SK-N-SH treated with all-trans-retinoic acid at 6 μM for 48 hours (cell line): ENCODE measurements around the gene CPEB1.

Experiments
- ATAC-seq: fragments of 200-7000 bp; cut with Tn5 transposase; 3 replicates; pipeline ENCODE4 v1.9.1; 2020; ENCODE audit warnings: mild to moderate bottlenecking, moderate library complexity
- ARNTL ChIP-seq: fragments of 450-650 bp; formaldehyde crosslinking; IDR thresholded peaks from 2 replicates; pipeline ENCODE4 v1.5.0; 2020; ENCODE audit warnings: low read depth, mild to moderate bottlenecking, moderate library complexity, borderline replicate concordance
- BACH2 ChIP-seq: fragments of 250-450 bp; sonication (Bioruptor Pico); IDR thresholded peaks from 2 replicates; pipeline ENCODE4 v1.9.0; 2021; ENCODE audit warnings: mild to moderate bottlenecking, borderline replicate concordance
- CREB5 ChIP-seq: fragments of 250-450 bp; sonication (Bioruptor Pico); IDR thresholded peaks from 2 replicates; pipeline ENCODE4 v1.5.1; 2020; ENCODE audit warnings: low read depth, mild to moderate bottlenecking, moderate library complexity
- CSDC2 ChIP-seq: fragments of 250-450 bp; sonication (Bioruptor Pico); IDR thresholded peaks from 2 replicates; pipeline ENCODE4 v1.5.0; 2020; ENCODE audit warnings: mild to moderate bottlenecking, moderate library complexity
- CSRNP3 ChIP-seq: fragments of 250-450 bp; sonication (Bioruptor Pico); IDR thresholded peaks from 2 replicates; pipeline ENCODE4 v1.5.1; 2021; ENCODE audit warnings: mild to moderate bottlenecking, moderate library complexity
- ISL1 ChIP-seq: fragments of 250-450 bp; sonication (Bioruptor Pico); IDR thresholded peaks from 2 replicates; pipeline ENCODE4 v2.1.2; 2022; ENCODE audit warnings: mild to moderate bottlenecking, moderate library complexity
- OSR1 ChIP-seq: fragments of 250-450 bp; sonication (Bioruptor Pico); IDR thresholded peaks from 2 replicates; pipeline ENCODE4 v1.8.0; 2022; ENCODE audit warnings: moderate library complexity, mild to moderate bottlenecking, inconsistent platforms
- PPARA ChIP-seq: fragments of 250-450 bp; sonication (Bioruptor Pico); IDR thresholded peaks from 2 replicates; pipeline ENCODE4 v1.5.0; 2020; ENCODE audit warnings: mild to moderate bottlenecking, borderline replicate concordance
- RARB ChIP-seq: fragments of 250-450 bp; sonication (Bioruptor Pico); IDR thresholded peaks from 2 replicates; pipeline ENCODE4 v1.8.0; 2021; ENCODE audit warnings: mild to moderate bottlenecking, moderate library complexity
- SNAI2 ChIP-seq: fragments of 250-450 bp; sonication (Bioruptor Pico); IDR thresholded peaks from 2 replicates; pipeline ENCODE4 v1.5.0; 2020; ENCODE audit warnings: mild to moderate bottlenecking, moderate library complexity
- TCF4 ChIP-seq: fragments of 250-450 bp; sonication (Bioruptor Pico); IDR thresholded peaks from 2 replicates; pipeline ENCODE4 v1.8.0; 2021; ENCODE audit warnings: mild to moderate bottlenecking, moderate library complexity, borderline replicate concordance
- TOX ChIP-seq: fragments of 250-450 bp; sonication (Bioruptor Pico); IDR thresholded peaks from 2 replicates; pipeline ENCODE4 v1.8.0; 2021; ENCODE audit warnings: mild to moderate bottlenecking, moderate library complexity, borderline replicate concordance
- TSHZ2 ChIP-seq: fragments of 250-450 bp; sonication (Bioruptor Pico); IDR thresholded peaks from 2 replicates; pipeline ENCODE4 v1.5.0; 2020; ENCODE audit warnings: mild to moderate bottlenecking, moderate library complexity
- ZC3H10 ChIP-seq: fragments of 250-450 bp; sonication (Bioruptor Pico); IDR thresholded peaks from 2 replicates; pipeline ENCODE4 v1.5.1; 2021; ENCODE audit warnings: mild to moderate bottlenecking, moderate library complexity
- ZFP3 ChIP-seq: fragments of 250-450 bp; sonication (Bioruptor Pico); IDR thresholded peaks from 2 replicates; pipeline ENCODE4 v1.5.0; 2020; ENCODE audit warnings: mild to moderate bottlenecking, moderate library complexity
- ZFP30 ChIP-seq: fragments of 450-650 bp; formaldehyde crosslinking; IDR thresholded peaks from 2 replicates; pipeline ENCODE4 v1.5.0; 2022; ENCODE audit warnings: mild to moderate bottlenecking, moderate library complexity
- ZNF565 ChIP-seq: fragments of 450-650 bp; formaldehyde crosslinking; conservative IDR thresholded peaks from 2 replicates; pipeline ENCODE4 v1.5.0; 2020; ENCODE audit warnings: low read depth, mild to moderate bottlenecking, moderate library complexity
- ZNF8 ChIP-seq: fragments of 450-650 bp; formaldehyde crosslinking; IDR thresholded peaks from 2 replicates; pipeline ENCODE4 v1.5.0; 2020; ENCODE audit warnings: mild to moderate bottlenecking, moderate library complexity

CPEB1 gene

GRCh38 chr15:82532991-82533481 is 114.1 kb downstream of the CPEB1 start (continued):
- TF ChIP-seq TSHZ2 (CRISPR knock-in tag) (no peak), CREB5 (CRISPR knock-in tag) (no peak), PPARA (CRISPR knock-in tag) (no peak), TOX (CRISPR knock-in tag) (no peak), ZFP3 (CRISPR knock-in tag) (no peak), OSR1 (CRISPR knock-in tag) (no peak), ZC3H10 (CRISPR knock-in tag) (no peak)

GRCh38 chr15:82532383-82532990 is 114.7 kb downstream of the CPEB1 start:
- no peak for ATAC-seq
- TF ChIP-seq OSR1 (CRISPR knock-in tag) = no peak
- TF ChIP-seq TOX (CRISPR knock-in tag) = no peak
- TF ChIP-seq BACH2 (CRISPR knock-in tag) = no peak
- TF ChIP-seq SNAI2 (CRISPR knock-in tag) = no peak
- no peak for TF ChIP-seq ZFP30 (CRISPR knock-in tag)
- TF ChIP-seq TCF4 = no peak
- TF ChIP-seq PPARA (CRISPR knock-in tag) = no peak
- TF ChIP-seq ZNF8 = no peak
- no peak for TF ChIP-seq ZC3H10 (CRISPR knock-in tag)
- TF ChIP-seq TSHZ2 (CRISPR knock-in tag) = no peak
- no peak for TF ChIP-seq ISL1 (CRISPR knock-in tag)
- no peak for TF ChIP-seq ARNTL (CRISPR knock-in tag)
- TF ChIP-seq CREB5 (CRISPR knock-in tag) = no peak
- no peak for TF ChIP-seq RARB (CRISPR knock-in tag)
- no peak for TF ChIP-seq ZNF565 (CRISPR knock-in tag)
- TF ChIP-seq CSDC2 (CRISPR knock-in tag) = no peak
- TF ChIP-seq CSRNP3 = no peak
